HG02870 (cell line): ENCODE results near the gene FYN.

Experiments used
- ATAC-seq: cut with Tn5 transposase; IDR thresholded peaks from one replicate; pipeline ENCODE4 v1.9.1; 2021; ENCODE audit warnings: mild to moderate bottlenecking, moderate library complexity; ENCODE audit not compliant: unreplicated experiment

FYN gene

GRCh38 chr6:111612379-111612778 lies 260.9 kb downstream of the FYN start:
- ATAC-seq, result no peak

- no peak for ATAC-seq
Observed at GRCh38 chr6:111610548-111611172, 262.6 kb downstream of the FYN start.
